Activated CD4-positive, alpha-beta T cell treated with anti-CD3 and anti-CD28 coated beads for 4 hours (primary cell): ENCODE measurements around the gene PAIP2.
"Not testable (repeated sequence)": the region's sequence is repeated elsewhere in the genome, so short reads cannot be mapped to it uniquely, and the experiment has no call there.

ENCODE experiments used
- DNase-seq, 2 donors: peaks; one replicate each; pipeline ENCODE4 v3.0.0-alpha.2; 2020

The PAIP2 gene

DNA sequence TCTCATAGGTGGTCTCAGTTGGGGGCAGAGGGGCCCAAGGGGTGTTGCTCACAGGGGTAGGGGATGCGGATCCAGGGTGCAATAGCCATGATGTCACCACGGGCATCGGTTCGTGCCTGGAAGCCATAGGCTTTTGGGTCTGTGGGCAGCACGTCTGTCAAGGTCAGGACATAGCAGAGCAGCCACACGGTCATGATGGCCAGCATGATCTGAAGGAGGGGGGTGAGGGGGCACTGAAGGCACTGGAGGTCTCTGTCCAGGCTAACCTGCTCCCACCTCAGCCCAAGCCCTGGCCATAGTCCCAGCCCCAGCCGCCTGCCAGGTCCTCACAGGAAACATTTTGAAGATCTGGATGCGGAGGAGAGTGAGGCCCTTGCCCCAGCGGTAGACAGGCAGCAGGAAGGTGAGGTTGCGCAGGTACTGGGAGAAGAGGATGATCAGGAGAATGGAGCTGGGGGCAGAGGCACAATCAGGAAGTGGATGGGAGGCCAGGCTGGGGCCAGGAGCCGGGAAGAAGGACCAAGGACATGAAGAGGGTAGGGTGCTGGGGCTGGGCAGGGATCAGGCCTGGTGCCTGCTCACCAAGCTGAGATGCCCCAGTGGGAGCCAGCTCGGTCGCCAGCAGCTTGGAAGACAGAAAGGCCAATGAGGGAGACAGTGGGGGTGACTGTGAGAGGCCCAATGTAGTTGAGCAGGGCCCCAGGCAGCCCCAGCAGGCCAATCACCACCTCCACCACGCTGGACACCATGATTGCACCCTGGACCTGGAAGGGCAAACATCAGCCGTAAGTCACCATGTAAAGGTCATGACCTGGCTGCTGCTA is 38.2 kb downstream of the PAIP2 start:
- DNase-seq, result no peak

DNA sequence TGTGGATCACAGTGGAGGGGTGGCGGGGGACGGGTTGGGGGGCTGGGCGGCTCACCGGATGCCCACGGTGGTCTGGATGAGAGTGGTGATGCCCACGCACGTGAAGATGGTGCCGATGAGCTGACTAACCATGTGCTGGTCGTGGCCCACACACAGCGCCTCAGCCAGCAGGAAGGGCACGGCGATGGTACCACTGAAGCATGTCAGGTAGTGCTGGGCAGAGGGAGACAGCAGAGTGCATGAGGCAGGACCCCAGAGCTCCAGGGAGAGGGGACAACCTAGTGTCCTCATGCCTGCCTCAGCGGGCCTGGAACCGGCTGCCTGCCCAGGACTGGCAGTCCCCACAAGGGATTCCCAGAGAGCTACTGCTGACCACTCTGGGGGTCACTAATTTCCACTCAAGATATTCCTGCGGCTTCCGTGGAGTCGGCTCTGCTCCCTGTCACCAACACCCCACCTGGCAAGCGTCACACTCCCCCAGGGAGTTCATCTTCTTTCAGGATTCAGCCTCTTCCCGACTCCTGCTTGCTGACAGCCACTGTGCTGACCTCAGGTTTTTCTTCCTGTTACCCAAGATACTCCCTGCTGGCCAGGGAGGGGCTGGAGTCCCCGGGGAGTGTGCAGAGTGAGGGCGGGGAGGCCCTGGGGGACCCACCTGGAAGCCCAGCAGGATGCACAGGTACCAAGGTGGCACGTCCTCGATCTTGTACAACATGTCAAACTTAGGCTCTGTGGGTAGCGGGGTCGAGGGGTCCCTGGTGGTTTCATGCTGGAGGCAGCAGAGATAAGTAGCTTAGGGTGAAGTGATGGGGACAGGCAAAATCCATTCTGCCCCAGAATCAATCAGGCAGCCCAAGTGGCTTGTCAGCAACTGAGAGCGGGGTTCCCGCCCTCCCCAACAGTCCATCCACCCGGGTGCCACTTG is 40.4 kb downstream of the PAIP2 start:
- no peak for DNase-seq

DNA sequence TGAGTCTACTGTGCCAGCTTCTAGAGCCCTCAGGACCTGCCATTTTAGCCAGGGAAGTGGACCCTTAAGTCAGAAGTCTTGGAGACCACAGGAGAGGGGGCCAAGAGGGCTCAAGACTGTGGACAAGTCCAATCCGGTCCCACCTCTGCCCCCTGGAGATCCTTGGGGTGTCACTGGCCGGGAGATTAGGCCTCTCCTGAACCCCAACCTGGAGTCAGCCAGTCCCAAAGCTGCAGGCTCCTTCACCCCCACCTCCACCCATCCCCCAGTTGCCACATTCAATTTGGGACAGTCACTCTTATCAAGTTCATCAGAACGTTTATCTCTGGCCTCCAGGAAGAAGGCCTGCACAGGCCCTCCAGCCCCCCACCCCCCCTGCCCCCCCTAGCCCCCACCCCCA is 41.2 kb downstream of the PAIP2 start:
- DNase-seq, result no peak

DNA sequence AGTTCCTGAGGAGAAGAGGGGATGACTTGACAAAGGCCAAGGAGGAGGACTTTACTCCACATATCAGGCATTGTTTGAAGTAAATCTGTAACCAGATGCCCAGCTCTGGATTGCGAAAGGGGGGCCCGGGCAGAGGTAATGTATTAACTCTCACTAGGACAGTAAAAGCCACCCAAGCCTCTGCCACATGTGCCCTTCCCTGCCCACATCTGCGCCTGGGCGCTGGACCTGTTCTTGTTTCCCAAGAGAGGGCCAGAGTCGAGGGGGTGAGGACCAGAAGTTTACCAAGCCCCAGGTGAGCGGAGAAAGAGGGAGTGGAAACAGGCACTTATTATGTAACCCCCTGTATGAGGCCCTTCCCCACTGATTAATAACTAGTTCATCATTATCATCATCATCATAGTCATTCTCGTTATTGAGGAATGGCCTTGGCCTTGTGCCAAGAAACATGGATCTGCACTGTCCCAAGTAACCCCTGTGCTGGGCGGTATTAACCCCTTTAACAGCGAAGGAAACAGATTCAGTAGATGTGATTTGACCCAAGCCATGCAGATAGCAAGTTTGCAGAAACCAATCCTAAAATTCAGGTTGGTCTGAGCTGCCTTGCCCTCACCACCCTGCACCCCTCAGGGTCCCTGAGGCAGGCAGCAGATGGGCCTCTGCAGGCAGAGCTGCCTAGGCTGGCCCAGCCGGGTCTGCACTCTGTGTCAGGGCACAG is 41.8 kb downstream of the PAIP2 start, which contains the start of gene SLC23A1:
Gene SLC23A1 (minus strand): TSS at position 23 of the 718 bp plus-strand sequence. CDS start 44 bp downstream, outside the sequence.
- DNase-seq, result no peak

DNA sequence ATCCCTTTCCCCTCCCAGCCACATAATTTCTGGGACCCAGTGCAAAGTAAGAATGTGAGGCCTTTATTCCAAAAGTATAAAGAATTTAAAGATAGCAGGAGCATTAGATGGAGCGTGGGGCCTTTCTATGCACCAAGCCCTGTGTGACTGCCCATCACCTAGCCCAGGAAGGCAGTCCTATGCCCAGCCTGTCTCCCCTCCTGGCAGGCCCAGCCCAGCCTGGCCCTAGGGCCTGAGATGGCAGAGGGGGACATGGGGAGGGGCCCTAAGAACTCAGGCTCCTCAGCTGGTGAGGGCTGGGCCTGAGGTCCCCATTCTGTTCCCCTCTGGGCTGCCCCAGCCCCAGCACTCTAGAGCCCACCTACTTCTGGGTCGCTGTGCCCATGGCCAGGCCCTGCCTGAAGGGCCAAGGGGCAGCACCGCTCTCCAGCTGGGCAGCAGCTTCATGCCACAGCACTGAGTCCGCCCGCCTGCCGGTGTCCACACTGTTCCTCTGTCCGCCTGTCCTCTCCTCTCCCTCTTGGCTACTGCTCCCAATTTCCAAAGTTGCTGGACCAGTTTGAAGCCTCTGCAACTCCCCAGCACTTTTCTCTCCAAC is 42.4 kb downstream of the PAIP2 start:
- DNase-seq, result no peak

DNA sequence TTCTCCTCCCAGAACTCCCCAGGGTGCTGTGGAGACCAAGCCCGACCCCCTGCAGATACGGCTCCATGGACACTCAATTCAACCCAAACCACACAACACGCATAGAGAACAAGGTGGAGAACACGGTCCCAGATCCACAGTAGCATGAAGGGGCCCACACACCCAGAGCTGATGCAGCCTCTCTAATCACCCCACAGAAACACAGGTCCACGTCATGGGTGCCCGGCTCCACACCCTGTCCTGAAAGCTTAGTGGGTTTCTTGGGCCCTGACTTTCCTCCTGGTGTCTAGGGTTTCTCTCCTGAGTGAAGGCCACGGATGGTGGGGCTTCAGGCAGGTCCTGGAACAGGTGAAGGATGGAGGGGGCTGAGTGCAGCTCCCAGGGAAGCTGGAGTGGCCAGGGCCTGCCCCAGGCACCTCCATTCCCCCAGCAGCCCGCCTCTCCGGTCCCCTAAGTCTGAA is 43.0 kb downstream of the PAIP2 start:
- DNase-seq, result no peak

DNA sequence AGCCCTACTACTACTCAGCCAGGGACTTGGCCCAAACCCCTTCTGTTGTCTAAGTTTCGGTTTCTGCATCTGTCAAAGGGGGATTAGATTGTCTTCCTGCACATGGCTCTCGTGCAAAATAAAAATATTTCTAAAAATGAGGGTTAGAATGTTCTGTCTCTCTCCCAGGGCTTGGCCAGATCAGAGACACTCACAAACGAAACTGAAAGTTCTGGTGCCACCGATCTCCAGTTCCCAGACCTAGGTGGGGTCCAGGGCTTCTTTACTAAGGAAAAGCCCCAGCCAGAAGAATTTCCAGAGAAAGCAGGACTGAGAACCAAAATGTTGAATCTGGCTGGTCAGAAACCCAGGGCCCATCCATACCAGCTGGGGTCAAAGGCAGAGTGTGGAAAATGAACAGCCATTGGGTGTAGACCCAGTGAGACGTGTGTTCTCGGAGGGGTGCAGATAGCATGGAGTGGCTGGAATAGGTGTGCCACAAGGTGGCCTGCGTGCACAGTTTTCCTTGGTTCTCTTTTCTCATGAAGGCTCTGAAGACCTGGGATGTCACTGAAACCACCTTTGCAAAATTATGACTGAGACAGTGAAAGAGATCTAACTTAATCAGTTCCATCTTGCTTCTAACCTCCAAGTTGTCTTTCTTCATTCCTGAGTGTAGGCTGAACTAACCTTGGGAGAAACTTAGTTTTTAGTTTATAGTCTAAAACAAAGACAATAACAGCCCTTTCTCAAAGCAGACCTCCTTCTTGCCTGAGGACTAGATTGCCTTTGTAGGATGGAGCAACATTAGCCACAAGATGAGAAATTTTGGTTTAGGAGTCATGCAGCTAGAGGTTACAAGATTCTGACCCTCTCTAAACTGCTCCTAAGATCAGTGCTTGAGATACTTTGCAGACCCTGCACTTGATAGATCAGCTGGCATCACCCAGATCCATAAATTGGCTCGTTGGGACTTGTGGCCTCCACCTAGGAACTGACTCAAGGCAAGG is 43.7 kb downstream of the PAIP2 start:
- no peak for DNase-seq

DNA sequence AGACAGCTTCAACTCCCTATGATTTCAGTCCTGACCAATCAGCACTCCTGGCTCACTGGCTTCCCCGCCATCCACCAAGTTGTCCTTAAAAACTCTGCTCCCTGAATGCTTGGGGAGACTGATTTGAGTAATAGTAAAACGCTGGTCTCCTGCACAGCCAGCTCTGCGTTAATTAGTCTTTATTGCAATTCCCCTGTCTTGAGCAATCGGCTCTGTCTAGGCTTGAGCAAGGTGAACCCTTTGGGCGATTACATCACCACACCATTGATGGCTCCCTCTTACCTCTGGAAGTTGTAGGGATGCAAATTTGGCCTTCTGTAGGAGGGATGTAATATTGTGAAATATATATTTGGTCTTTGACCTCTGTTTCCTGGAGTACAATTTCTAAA is 44.4 kb downstream of the PAIP2 start:
- DNase-seq, result no peak

DNA sequence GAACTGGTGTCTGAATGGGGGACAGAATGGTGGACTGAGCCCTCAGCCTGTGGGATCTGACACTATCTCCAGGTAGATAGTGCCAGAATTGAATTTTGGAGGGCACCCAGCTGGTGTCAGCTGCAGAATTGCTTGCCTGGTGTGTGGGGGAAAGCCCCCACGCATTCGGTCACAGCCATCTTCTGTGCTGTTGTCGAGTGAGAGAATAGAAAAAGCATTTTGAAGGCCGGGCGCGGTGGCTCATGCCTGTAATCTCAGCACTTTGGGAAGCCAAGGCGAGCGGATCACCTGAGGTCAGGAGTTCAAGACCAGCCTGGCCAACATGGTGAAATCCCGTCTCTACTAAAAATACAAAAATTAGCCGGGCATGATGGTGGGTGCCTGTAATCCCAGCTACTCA is 45.3 kb downstream of the PAIP2 start:
- DNase-seq, result not testable (repeated sequence)

DNA sequence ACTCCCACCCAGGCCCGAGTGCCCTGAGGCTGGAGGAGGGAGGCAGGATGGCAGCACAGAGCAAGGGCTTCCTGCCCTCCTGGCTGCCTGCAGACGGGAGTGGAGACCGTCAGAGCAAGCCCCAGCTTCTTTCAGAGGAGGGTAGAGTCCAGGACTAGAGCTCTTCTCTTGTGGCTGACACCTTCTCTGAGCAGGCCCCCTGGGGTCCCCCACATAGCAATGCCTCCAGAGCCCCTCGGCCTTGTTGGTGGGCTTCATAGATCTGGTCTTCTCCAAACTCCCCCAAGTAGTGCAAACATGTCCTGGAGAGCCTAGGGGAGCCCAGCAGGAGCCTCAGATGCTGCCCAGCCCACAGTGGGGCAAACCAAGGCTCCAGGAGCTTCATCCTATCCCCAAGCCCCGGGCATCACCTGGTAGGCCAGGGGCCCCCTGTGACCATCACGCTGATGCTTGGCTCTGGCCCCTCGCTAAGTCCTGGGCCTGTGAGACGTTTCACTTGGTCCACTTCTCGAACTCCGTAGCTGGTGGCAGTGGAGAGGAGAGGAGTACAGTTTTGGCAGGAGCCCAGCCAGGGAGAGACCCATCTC is 46.0 kb downstream of the PAIP2 start:
- DNase-seq, result no peak

DNA sequence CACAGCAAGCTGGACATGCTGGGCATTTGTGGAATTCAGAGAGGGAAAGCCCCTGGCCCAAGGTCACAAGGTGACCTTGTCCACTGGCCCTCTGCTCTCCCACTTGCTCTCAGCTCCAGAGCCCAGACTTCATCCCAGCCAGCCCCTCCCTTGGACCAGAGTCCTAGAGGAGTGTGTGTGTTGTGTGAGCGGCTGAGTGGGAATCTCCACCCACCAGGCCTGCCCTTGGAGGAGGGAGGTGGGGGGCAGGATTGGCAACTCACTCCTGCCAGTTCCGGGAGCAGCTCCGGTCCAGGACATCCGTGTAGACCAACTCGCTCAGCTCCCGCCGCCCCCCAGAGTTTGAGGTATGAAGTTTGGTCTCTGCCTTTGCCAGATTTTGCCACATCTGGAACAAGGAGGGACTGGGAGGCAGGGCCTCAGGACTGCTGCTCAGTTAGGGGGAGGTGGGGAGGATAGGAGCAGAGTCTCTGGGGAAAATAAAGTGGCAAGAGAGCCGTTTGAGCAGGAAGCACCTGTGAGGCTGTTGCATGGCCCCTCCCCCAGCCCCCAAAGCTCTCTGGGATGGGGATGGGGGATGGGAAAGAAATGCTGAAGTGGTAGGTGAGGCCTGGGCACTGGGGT is 46.7 kb downstream of the PAIP2 start:
- no peak for DNase-seq

DNA sequence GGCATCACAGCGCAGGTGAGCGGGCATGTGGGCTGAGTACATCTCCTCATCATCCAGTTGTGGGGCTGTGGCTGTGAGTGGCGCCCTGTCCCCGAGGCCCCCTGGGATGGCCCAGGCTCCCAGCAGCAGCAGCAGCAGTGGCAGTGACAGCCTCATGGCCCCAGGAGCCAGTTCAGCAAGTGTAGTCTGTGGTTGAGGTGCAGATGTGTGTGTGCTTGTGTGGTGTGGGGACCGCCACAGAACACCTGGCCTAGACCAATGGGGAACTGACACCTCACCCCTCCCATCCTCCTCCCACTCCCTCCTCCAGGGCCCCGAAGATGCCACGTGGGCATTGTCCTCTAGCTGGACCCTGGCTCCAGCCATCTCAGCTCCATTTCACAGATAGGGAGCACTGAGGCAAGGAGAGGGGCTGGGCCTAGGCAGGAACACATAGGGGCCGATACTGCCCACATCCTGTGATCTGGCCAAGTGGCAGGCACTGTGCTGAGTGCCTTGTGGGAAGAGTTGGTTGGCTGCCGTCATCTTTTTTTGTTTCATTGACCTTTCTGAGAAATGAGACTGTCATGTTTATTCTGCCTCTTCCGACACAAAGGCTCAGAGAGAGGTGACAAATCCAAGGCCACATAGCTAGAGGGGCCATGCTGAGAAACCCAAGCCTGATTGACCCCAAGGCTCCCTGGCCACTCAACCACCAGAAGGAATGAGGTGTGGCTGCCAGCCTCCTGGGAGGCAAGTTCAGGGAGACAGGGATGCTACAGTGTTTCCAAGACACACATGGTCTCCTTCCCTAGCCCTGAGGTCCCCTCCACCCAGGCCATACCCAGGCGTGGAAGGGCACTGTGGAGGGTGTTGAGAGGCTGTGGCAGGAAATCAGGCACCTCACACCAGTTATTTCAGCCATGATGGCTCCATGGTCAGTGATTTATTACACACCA is 48.3 kb downstream of the PAIP2 start, which contains the start of gene MZB1:
Gene MZB1 (minus strand): TSS at position 213 of the 938 bp plus-strand sequence. CDS start 57 bp downstream, at position 156.
- peak; percentile 43 to 53 for DNase-seq

DNA sequence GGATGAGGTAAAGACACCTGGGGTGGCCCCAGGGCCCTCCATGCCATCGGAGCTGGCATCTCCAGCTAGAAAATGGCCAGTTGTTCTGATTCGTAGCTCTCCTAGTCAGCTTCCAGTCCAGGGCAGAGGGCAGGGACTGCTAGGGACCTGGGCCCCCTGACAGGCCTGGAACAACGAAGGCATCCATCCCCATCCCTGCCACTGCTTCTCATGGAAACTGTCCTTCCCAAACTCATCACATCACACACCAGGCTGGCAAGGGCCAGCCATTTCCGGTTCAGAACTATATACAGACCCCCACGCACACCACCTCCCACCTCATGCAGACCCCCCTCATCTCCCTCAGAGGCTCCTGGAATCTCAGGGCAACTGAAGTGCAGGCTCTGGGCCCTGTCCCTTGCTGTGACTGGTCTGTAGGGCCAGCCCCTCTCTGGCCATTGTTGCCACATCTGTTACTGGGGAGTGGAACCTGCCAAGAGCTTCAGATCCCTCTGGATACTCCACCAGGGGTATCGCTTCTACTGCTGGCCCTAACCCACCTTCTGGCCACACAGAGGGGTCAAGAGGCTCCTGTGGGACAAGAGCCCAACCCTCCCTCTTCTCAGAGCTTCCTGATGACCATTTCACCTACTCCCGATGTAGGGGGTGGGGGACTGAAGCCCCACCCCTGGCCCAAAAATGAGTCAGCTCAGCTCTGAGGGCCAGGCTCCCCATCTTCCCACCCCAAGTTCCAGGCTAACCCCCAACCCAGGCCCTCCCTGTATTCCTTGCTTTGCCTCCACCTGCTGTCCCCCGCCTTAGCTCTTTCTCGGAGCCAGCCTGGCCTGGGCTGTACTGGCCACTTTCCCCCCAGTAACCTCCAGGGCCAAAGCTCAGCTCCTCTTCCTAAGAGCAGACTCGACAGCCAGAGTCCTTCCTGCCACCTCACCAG is 49.2 kb downstream of the PAIP2 start:
- DNase-seq, result no peak

DNA sequence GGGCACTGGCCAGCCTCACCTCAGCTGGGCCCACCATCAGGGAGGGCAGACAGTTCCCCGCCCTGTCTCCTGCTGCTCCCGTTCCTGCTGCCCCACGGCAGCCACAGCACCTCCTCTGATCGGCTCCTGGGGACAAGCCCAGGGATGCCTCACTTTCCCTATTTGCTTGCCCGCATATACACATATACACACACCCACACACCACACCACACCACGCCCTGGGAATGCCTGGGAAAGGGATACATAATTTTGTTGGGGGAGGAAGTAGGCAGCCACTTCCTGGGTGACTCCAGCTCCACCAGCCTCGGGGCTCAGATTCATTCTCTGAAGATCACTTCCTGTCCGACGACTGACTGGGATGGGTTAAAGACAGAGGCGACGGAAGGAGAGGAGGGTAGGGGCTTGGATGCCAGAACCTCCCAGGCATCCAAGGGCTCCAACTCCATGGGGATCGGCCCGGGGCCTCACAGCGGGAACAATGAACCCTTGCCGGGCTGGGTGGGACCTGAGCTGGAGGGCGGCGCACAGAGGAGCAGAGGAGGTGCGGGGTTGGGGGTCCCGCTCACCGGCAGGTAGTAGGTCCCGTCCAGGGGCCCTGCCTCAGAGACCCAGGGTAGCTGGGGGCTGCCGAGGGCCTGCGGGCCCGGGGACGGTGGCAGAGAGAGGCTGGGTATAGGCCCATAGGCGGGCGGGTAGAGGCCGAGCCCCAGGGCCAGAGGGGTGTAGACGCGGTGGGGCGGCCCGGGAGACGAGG is 50.1 kb downstream of the PAIP2 start:
- DNase-seq, result no peak

DNA sequence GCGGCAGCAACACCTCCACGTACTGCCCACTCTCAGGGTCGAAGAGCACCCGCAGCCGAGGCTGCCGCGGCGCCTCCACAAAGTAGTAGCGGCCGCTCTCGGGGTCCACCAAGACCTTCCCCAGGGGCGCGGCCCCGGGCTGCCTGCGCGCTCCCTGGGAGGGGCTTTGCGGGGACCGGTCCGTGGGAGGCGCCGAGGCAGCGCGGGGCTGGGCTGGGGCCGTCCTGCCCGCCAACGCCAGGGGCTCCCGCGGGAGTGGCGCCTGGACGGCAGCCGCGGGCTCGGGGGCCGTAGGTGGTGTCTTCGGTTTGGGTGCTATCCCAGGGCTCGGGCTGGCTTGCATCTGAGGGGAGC is 50.6 kb downstream of the PAIP2 start:
- no peak for DNase-seq

DNA sequence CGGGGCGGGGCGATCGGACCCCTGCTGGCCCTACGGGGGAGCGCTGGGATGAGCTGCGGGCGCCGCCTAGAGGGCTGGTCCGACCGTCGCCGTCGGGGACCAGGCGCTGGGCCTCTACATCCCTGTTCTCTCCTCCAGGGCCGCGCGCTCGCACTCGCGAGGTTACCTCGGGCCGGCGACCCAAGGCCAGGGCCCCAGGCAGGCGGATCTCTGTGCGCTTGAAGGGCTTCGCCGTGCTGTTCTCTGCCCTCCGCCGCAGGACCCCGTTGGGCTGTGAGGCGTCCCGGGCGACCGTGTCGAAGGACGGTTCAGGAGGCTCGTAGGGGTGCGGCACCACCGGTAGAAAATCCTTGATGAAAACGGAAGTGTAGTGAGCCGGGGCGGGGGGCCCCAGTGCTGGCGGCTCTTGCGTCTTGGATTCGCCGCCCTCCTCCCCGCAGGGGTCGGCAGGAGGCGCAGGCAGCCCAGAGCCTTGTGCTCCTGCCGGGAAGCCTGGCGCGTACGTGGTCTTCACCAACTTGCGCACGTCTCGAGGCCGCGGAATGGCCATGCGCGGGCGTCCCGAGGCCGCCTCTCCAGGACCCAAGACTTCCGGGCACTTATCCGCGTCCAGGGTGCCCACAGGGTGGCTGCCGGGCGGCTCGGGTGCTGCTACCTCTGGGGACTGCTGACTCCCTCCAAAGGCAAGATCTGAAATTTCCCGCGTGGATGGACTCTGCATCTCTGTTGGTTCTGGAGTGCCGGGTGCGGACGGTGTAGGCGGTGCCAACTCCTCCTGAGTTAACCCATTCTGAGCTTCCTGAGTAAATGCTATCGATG is 51.2 kb downstream of the PAIP2 start:
- peak; percentile 65 to 72 for DNase-seq
